ENCODE results near the gene TK2.
"Not testable (repeated sequence)": the region's sequence is repeated elsewhere in the genome, so short reads cannot be mapped to it uniquely, and the experiment has no call there.

TK2 gene

DNA sequence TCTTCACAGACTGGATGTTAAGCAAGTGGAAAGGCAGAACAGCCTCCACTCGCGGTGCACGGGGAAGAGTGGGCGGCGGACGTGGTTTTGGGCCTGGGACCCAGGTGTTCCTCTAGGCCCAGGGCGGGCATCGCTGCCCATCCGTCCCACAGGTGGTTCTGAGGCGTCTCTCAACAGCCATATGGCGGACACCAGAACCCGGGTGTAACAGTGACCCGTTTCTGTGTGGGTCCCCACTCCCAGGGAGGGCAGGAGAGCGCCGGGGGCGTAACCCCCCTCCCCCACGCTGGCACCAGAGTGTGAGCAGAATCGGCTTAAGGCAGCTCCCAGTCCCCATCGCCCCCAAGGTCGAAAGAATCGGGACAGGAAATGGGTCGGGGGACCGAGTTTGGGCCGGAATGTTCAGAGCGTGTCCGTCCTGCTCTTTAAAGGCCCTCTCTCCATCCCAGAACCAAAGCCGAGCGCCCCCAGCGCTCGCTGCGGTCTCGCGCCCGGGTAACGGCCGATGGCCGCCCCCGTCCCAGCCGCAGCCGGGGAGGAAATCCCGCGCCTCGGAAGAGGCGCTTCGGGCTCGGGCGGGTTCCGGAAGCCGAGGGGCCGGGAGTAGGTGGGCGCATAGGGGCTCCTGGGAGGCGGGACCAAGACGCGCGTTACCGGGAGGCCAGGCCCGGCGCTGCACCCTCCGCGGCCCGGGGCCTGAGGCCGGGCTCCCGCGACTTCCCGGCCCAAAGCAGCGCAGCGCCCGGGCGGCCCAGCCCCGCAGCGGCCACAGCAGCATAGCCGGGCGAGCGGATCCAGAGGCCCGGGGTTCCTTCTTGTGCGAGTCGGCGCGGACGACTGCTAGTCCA lies at the start of gene TK2:
Gene TK2, minus strand, starts transcription at position 839 of the 848 bp plus-strand sequence. Its CDS starts 61 bp downstream, at position 778.
- H3K4me2 ChIP-seq (ENCODE audit: low read length), result peak within 1 kb of the TSS; percentile 97
- H3K36me3 ChIP-seq (ENCODE audit: control insufficient read depth, insufficient read depth, low read length), result no peaks in the 10 kb centered on the region
- peak within 1 kb of the TSS; percentile 78 for H3K4me3 ChIP-seq (ENCODE audit: low read depth, low read length)
- peak within 1 kb of the TSS; percentile 64 for H3K9ac ChIP-seq
- TF ChIP-seq, protein P1, sequence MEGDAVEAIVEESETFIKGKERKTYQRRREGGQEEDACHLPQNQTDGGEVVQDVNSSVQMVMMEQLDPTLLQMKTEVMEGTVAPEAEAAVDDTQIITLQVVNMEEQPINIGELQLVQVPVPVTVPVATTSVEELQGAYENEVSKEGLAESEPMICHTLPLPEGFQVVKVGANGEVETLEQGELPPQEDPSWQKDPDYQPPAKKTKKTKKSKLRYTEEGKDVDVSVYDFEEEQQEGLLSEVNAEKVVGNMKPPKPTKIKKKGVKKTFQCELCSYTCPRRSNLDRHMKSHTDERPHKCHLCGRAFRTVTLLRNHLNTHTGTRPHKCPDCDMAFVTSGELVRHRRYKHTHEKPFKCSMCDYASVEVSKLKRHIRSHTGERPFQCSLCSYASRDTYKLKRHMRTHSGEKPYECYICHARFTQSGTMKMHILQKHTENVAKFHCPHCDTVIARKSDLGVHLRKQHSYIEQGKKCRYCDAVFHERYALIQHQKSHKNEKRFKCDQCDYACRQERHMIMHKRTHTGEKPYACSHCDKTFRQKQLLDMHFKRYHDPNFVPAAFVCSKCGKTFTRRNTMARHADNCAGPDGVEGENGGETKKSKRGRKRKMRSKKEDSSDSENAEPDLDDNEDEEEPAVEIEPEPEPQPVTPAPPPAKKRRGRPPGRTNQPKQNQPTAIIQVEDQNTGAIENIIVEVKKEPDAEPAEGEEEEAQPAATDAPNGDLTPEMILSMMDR (IDR thresholded peaks at IDR 0.05), result peak; percentile 39
- peaks cover 15% of the 10 kb centered on the region for H3K4me1 ChIP-seq
- no peaks in the 10 kb centered on the region for H3K9me3 ChIP-seq (ENCODE audit: control insufficient read depth, low read length)
- H3K79me2 ChIP-seq, result peaks cover 6% of the 10 kb centered on the region
- H3K27ac ChIP-seq, result peak within 1 kb of the TSS; percentile 83
- peak within 1 kb of the TSS; percentile 93 for H2AFZ ChIP-seq
- no peaks in the 10 kb centered on the region for H3K27me3 ChIP-seq (ENCODE audit: control insufficient read depth, insufficient read depth, low read length)

DNA sequence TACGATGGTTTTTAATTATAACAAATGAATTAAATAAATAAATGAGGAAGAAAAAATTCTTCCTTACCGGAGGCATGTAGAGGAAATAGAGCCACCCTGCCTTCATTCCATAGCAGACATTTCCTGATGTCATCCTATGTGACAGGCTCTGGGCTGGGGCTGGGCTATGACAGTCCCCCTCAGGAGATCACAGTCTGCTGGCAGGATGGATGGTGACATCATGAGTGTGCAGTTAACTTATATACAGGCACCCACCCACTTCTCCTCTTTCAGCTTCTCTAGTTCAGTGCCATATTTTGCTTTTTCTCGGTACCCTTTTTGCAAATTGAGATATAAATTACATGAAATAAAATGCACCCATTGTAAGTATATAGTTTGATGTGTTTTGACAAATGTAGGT lies 48.2 kb upstream of the TK2 start:
- no peak overlapping the region for H3K9ac ChIP-seq
- H3K27ac ChIP-seq, result no peak overlapping the region
- no peaks in the 10 kb centered on the region for H3K9me3 ChIP-seq (ENCODE audit: control insufficient read depth, low read length)
- H3K4me3 ChIP-seq (ENCODE audit: low read depth, low read length), result no peak overlapping the region
- no peaks in the 10 kb centered on the region for H3K27me3 ChIP-seq (ENCODE audit: control insufficient read depth, insufficient read depth, low read length)
- no peaks in the 10 kb centered on the region for H3K79me2 ChIP-seq
- H3K36me3 ChIP-seq (ENCODE audit: control insufficient read depth, insufficient read depth, low read length), result no peaks in the 10 kb centered on the region
- TF ChIP-seq, protein P1 (IDR thresholded peaks at IDR 0.05), result no peak
- H2AFZ ChIP-seq, result no peak overlapping the region
- no peaks in the 10 kb centered on the region for H3K4me1 ChIP-seq
- H3K4me2 ChIP-seq (ENCODE audit: low read length), result no peak overlapping the region

DNA sequence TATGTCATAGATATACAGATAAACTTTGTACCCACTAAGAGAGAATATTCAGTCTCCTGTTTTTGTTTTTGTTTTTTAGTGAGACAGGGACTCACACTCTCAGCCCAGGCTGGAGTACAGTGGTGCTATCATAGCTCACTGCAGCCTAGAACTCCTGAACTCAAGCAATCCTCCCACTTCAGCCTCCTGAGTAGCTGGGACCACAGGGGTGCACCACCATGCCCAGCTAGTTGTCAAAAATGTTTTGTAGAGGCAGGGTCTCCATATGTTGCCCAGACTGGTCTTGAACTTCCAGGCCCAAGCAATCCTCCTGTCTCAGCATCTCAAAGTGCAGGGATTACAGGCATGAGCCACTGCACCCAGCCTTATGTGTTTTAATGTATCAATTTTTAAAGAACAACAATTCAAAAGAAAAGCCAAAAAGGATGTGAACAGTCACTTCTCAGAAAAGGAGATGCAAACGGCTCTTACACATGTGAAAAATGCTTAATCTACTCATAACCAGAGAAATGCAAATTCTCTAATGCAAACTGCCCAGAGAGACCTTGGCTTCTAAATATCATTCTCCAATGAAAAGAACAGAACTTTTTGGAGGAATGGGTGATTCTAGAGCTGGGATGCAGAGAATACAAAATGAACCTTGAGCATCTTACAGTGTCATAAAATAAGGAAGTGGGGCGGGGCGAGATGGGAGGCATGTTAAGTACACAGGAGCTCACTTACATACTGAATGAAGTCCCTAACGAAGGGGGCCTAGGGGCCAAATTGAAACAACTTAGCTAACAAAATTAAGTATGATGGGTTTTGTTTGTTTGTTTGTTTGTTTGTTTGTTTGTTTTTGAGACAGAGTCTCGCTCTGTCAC lies 47.3 kb upstream of the TK2 start:
- no peak overlapping the region for H3K4me3 ChIP-seq (ENCODE audit: low read depth, low read length)
- no peaks in the 10 kb centered on the region for H3K27me3 ChIP-seq (ENCODE audit: control insufficient read depth, insufficient read depth, low read length)
- no peak overlapping the region for H3K9ac ChIP-seq
- no peaks in the 10 kb centered on the region for H3K9me3 ChIP-seq (ENCODE audit: control insufficient read depth, low read length)
- no peak overlapping the region for H3K27ac ChIP-seq
- no peaks in the 10 kb centered on the region for H3K36me3 ChIP-seq (ENCODE audit: control insufficient read depth, insufficient read depth, low read length)
- H3K4me2 ChIP-seq (ENCODE audit: low read length), result no peak overlapping the region
- no peaks in the 10 kb centered on the region for H3K79me2 ChIP-seq
- H3K4me1 ChIP-seq, result no peaks in the 10 kb centered on the region
- TF ChIP-seq, protein P1 (IDR thresholded peaks at IDR 0.05), result no peak
- H2AFZ ChIP-seq, result no peak overlapping the region

DNA sequence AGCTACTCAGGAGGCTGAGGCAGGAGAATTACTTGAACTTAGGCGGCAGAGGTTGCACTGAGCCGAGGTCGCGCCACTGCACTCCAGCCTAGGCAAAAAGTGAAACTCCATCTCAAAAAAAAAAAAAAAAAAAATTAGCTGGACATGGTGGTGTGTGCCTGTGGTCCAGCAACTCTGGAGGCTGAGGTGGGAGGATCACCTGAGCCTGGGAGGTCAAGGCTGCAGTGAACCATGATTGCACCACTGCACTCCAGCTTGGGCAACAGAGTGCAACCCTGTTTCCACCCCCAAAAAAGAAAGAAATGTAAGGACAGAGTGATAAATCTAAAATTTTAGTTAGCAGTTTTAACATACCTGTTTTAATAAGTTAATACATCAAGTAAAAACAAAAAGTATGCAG lies 46.6 kb upstream of the TK2 start:
- H3K4me3 ChIP-seq (ENCODE audit: low read depth, low read length); H3K9me3 ChIP-seq (ENCODE audit: control insufficient read depth, low read length); H3K79me2 ChIP-seq; H2AFZ ChIP-seq; H3K27ac ChIP-seq; H3K4me2 ChIP-seq (ENCODE audit: low read length); H3K9ac ChIP-seq; H3K36me3 ChIP-seq (ENCODE audit: control insufficient read depth, insufficient read depth, low read length); H3K4me1 ChIP-seq; H3K27me3 ChIP-seq (ENCODE audit: control insufficient read depth, insufficient read depth, low read length): not testable (repeated sequence)

DNA sequence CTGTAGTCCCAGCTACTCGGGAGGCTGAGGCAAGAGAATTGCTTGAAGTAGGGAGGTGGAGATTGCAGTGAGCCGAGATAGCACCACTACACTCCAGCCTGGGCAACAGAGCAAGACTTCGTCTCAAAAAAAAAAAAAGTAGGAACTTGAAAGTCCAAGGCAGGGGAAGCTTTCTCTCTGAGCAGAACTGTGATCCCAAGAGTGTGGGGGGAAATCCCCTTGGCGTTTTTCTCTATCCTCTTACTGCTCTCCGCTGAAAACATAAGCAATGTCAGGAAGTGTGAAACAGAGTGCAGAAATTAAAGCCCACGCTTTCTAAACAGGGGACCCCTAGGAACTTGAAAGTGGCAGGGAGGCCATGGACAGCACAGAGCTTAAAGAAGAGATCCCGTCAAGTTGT lies 44.8 kb upstream of the TK2 start:
- no peaks in the 10 kb centered on the region for H3K27me3 ChIP-seq (ENCODE audit: control insufficient read depth, insufficient read depth, low read length)
- no peaks in the 10 kb centered on the region for H3K4me1 ChIP-seq
- H3K4me2 ChIP-seq (ENCODE audit: low read length), result no peak overlapping the region
- no peak overlapping the region for H3K27ac ChIP-seq
- TF ChIP-seq, protein P1 (IDR thresholded peaks at IDR 0.05), result no peak
- no peaks in the 10 kb centered on the region for H3K9me3 ChIP-seq (ENCODE audit: control insufficient read depth, low read length)
- H3K79me2 ChIP-seq, result no peaks in the 10 kb centered on the region
- no peak overlapping the region for H3K9ac ChIP-seq
- H3K4me3 ChIP-seq (ENCODE audit: low read depth, low read length), result no peak overlapping the region
- no peaks in the 10 kb centered on the region for H3K36me3 ChIP-seq (ENCODE audit: control insufficient read depth, insufficient read depth, low read length)
- H2AFZ ChIP-seq, result no peak overlapping the region
